GM12873 (cell line): ENCODE results near the gene SDHB.

Source experiments
- CTCF ChIP-seq: IDR thresholded peaks from 2 replicates; pipeline ENCODE4 v1.5.1; 2012; ENCODE audit warnings: low read depth, mild to moderate bottlenecking, moderate library complexity, low read length, control low read depth; ENCODE audit not compliant: insufficient read depth; ENCODE audit errors: missing control alignments

SDHB gene

GRCh38 chr1:17043676-17044075 is 10.2 kb downstream of the SDHB start:
- TF ChIP-seq CTCF, result no peak

DNA sequence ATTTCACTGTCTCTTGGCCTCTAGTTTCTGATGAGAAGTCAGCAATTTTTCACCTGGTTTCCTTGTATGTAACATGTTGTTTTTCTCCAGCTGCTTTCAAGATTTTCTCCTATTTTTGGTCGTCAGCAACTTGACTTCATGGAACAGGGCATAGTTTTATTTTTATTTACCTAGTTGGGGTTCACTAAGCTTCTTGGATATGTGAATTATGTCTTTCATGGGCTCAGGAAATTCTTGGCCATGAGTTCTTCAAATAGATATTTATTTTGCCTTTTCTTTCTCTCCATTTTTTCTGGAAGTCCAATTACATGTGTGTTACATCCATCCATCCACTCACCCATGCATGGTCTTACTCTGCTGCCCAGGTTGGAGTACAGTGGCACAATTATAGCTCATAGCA is 13.7 kb downstream of the SDHB start:
- no peak for TF ChIP-seq CTCF

DNA sequence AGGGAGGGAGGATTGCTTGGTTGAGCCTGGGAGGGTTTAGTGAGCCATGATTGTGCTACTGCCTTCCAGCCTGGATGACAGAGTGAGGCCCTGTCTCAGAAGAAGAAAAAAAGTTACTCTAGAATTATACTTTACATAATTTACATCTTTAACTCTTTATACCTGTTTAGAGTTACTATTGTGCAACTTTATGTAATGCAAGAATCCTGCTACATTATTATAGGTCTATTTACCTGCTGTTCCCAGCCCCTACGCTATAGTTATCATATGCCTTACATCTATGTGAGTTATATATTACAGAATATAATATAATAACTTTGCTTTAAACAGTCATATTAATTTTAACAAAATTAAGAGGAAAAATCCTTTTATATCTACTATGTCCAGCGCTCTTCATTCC is 14.3 kb downstream of the SDHB start:
- TF ChIP-seq CTCF, result no peak

GRCh38 chr1:17033481-17033880 is 20.4 kb downstream of the SDHB start:
- TF ChIP-seq CTCF, result no peak

GRCh38 chr1:17032741-17033140 is 21.1 kb downstream of the SDHB start:
- TF ChIP-seq CTCF, result no peak

- TF ChIP-seq CTCF, result no peak
Observed at GRCh38 chr1:17031436-17031835, 22.4 kb downstream of the SDHB start.

- no peak for TF ChIP-seq CTCF
Observed at GRCh38 chr1:17030206-17030605, 23.6 kb downstream of the SDHB start.
